HL-60 (cell line): ENCODE results near the gene CHMP1A.

Experiments
- CTCF ChIP-seq: IDR thresholded peaks from one replicate; pipeline ENCODE4 v1.5.1; 2011; ENCODE audit warnings: low read length, control low read depth, inconsistent platforms; ENCODE audit not compliant: insufficient read depth
- POLR2AphosphoS5 ChIP-seq: IDR thresholded peaks from 2 replicates; pipeline ENCODE4 v1.6.1; 2012; ENCODE audit warnings: low read depth
- SPI1 ChIP-seq: IDR thresholded peaks from 2 replicates; pipeline ENCODE4 v1.6.1; 2012; ENCODE audit warnings: low read depth, mild to moderate bottlenecking, borderline replicate concordance

- TF ChIP-seq CTCF (no peak), POLR2AphosphoS5 (no peak), SPI1 (no peak)
Measured at GRCh38 chr16:89690392-89690901, 32.9 kb upstream of the CHMP1A start.
